ENCODE data around the gene CPA5. TPM values are rescaled to one million over a fixed set of nuclear protein-coding genes. Genes with fewer than 3 reads are reported as not detected.

The CPA5 gene
- total RNA-seq, 1 donor from 2014 or later = not detected

GRCh38 chr7:130385600-130386066, 41.0 kb downstream of the CPA5 start:
- Histone ChIP-seq H2AFZ (replicated peaks) (no peak overlapping the region), H3K79me2 (ENCODE audit: low read depth) (no peaks in the 10 kb centered on the region), H3K4me2 (no peak overlapping the region), H3F3A (ENCODE audit: low read depth) (no peaks in the 10 kb centered on the region), H3K9me3 (ENCODE audit: low read depth) (no peaks in the 10 kb centered on the region), H3K4me1 (peaks cover under 1% of the 10 kb centered on the region), H3K4me3 (no peak overlapping the region), H4K20me1 (ENCODE audit: low read depth) (no peaks in the 10 kb centered on the region), H3K9ac (no peak overlapping the region), H3K27me3 (no peaks in the 10 kb centered on the region), H3K27ac (no peak overlapping the region), H3K36me3 (no peaks in the 10 kb centered on the region)
- Mint-ChIP-seq H3K4me1 (peaks cover 26% of the 10 kb centered on the region), H3K9me3 (peaks cover 20% of the 10 kb centered on the region), H3K27me3 (ENCODE audit: insufficient read depth, low read depth) (peaks cover 9% of the 10 kb centered on the region), H3K27ac (peak overlapping the region; percentile 36), H3K4me3 (no peak overlapping the region), H3K36me3 (peaks cover 10% of the 10 kb centered on the region)
- no peak for TF ChIP-seq CTCF (IDR thresholded peaks at IDR 0.05)
- TF ChIP-seq EZH2 (IDR thresholded peaks at IDR 0.05) = no peak
- no peak for TF ChIP-seq EZH2phosphoT487 (IDR thresholded peaks at IDR 0.05)
- DNase-seq (ENCODE audit: low spot score) = no peak

- H3K27me3 Mint-ChIP-seq (ENCODE audit: insufficient read depth, low read depth) = peaks cover 8% of the 10 kb centered on the region
- H3K27ac Mint-ChIP-seq = peak overlapping the region; percentile 22
- Histone ChIP-seq H3K4me1 (no peaks in the 10 kb centered on the region), H3K4me2 (no peak overlapping the region), H3K27me3 (no peaks in the 10 kb centered on the region), H3K27ac (no peak overlapping the region), H3K36me3 (no peaks in the 10 kb centered on the region), H3K9me3 (ENCODE audit: low read depth) (no peaks in the 10 kb centered on the region), H3K79me2 (ENCODE audit: low read depth) (no peaks in the 10 kb centered on the region), H4K20me1 (ENCODE audit: low read depth) (no peaks in the 10 kb centered on the region), H2AFZ (replicated peaks) (no peak overlapping the region), H3K9ac (no peak overlapping the region), H3F3A (ENCODE audit: low read depth) (no peaks in the 10 kb centered on the region), H3K4me3 (no peak overlapping the region)
- no peak for DNase-seq (ENCODE audit: low spot score)
- peaks cover 10% of the 10 kb centered on the region for H3K36me3 Mint-ChIP-seq
- no peak overlapping the region for H3K4me3 Mint-ChIP-seq
- no peak for TF ChIP-seq EZH2phosphoT487 (IDR thresholded peaks at IDR 0.05)
- H3K4me1 Mint-ChIP-seq = peaks cover 24% of the 10 kb centered on the region
- H3K9me3 Mint-ChIP-seq = peaks cover 20% of the 10 kb centered on the region
Observed at GRCh38 chr7:130386876-130387275, 42.3 kb downstream of the CPA5 start.

- H3K9me3 ChIP-seq (ENCODE audit: low read depth) = no peaks in the 10 kb centered on the region
- H3K9ac ChIP-seq = no peak overlapping the region
- no peaks in the 10 kb centered on the region for H3K79me2 ChIP-seq (ENCODE audit: low read depth)
- H3K27me3 ChIP-seq = no peaks in the 10 kb centered on the region
- H3K4me3 Mint-ChIP-seq = no peak overlapping the region
- H3K4me1 Mint-ChIP-seq = peaks cover 25% of the 10 kb centered on the region
- H3K27ac ChIP-seq = no peak overlapping the region
- H3K27ac Mint-ChIP-seq = peak overlapping the region; percentile 89
- no peak overlapping the region for H3K4me2 ChIP-seq
- H3F3A ChIP-seq (ENCODE audit: low read depth) = no peaks in the 10 kb centered on the region
- no peaks in the 10 kb centered on the region for H3K36me3 ChIP-seq
- TF ChIP-seq EZH2 (IDR thresholded peaks at IDR 0.05) (no peak), CTCF (IDR thresholded peaks at IDR 0.05) (no peak)
- peaks cover 7% of the 10 kb centered on the region for H3K27me3 Mint-ChIP-seq (ENCODE audit: insufficient read depth, low read depth)
- peaks cover 8% of the 10 kb centered on the region for H3K36me3 Mint-ChIP-seq
- H3K4me1 ChIP-seq = no peaks in the 10 kb centered on the region
- no peak overlapping the region for H3K4me3 ChIP-seq
- H3K9me3 Mint-ChIP-seq = peaks cover 17% of the 10 kb centered on the region
- no peaks in the 10 kb centered on the region for H4K20me1 ChIP-seq (ENCODE audit: low read depth)
- no peak for DNase-seq (ENCODE audit: low spot score)
- H2AFZ ChIP-seq (replicated peaks) = no peak overlapping the region
Observed at GRCh38 chr7:130387306-130387627, 42.7 kb downstream of the CPA5 start.

GRCh38 chr7:130387628-130388403, 43.2 kb downstream of the CPA5 start:
- no peak overlapping the region for H2AFZ ChIP-seq (replicated peaks)
- TF ChIP-seq EZH2 (IDR thresholded peaks at IDR 0.05) (no peak), CTCF (IDR thresholded peaks at IDR 0.05) (no peak), EZH2phosphoT487 (IDR thresholded peaks at IDR 0.05) (no peak)
- no peak overlapping the region for H3K4me3 Mint-ChIP-seq
- no peaks in the 10 kb centered on the region for H3K9me3 ChIP-seq (ENCODE audit: low read depth)
- no peaks in the 10 kb centered on the region for H3K27me3 ChIP-seq
- no peaks in the 10 kb centered on the region for H3K36me3 ChIP-seq
- peaks cover 7% of the 10 kb centered on the region for H3K27me3 Mint-ChIP-seq (ENCODE audit: insufficient read depth, low read depth)
- DNase-seq (ENCODE audit: low spot score) = no peak
- no peaks in the 10 kb centered on the region for H3K79me2 ChIP-seq (ENCODE audit: low read depth)
- no peak overlapping the region for H3K27ac ChIP-seq
- no peak overlapping the region for H3K9ac ChIP-seq
- no peaks in the 10 kb centered on the region for H3F3A ChIP-seq (ENCODE audit: low read depth)
- H4K20me1 ChIP-seq (ENCODE audit: low read depth) = no peaks in the 10 kb centered on the region
- H3K4me2 ChIP-seq = no peak overlapping the region
- H3K36me3 Mint-ChIP-seq = peaks cover 8% of the 10 kb centered on the region
- no peaks in the 10 kb centered on the region for H3K4me1 ChIP-seq
- H3K4me3 ChIP-seq = no peak overlapping the region
- peaks cover 28% of the 10 kb centered on the region for H3K4me1 Mint-ChIP-seq
- H3K9me3 Mint-ChIP-seq = peaks cover 17% of the 10 kb centered on the region
- H3K27ac Mint-ChIP-seq = peak overlapping the region; percentile 89
